Spleen (tissue), 11 donors: ENCODE data around the gene PPP1R12B. TPM values are rescaled to one million over a fixed set of nuclear protein-coding genes. Genes with fewer than 3 reads are reported as not detected.
A peak's percentile ranks its signal among the peaks of the same experiment; 100 is the strongest.
"Not testable (repeated sequence)": the region's sequence is repeated elsewhere in the genome, so short reads cannot be mapped to it uniquely, and the experiment has no call there.

Experiments used
- DNase-seq: peaks from one replicate; pipeline ENCODE4 v3.0.0-alpha.2; 2020
- H3K27ac ChIP-seq, 8 donors: fragments of 200-600 bp; sonication (generic) in 7 of 8; 1 replicate in 4 of 8; 2 replicates in 4 of 8; pipeline versions ENCODE4 v1.5.0 to v1.8.0; 2016 to 2021; ENCODE audit warnings: inconsistent platforms in 4 of 8, mild to moderate bottlenecking in 4 of 8, moderate library complexity in 1 of 8
- H3K27me3 ChIP-seq, 7 donors: fragments of 200-600 bp; sonication (generic) in 6 of 7; replicated peaks in 1 of 7; 1 replicate in 4 of 7; 2 replicates in 3 of 7; pipeline versions ENCODE4 v1.5.0 to v1.8.0; 2016 to 2021; ENCODE audit warnings: inconsistent platforms in 3 of 7, mild to moderate bottlenecking in 1 of 7
- H3K36me3 ChIP-seq, 6 donors: fragments of 200-600 bp; sonication (generic) in 5 of 6; 1 replicate in 4 of 6; 2 replicates in 2 of 6; pipeline versions ENCODE4 v1.5.0 to v1.8.0; 2016 to 2021; ENCODE audit warnings: inconsistent platforms in 2 of 6
- H3K4me1 ChIP-seq, 6 donors: fragments of 200-600 bp; sonication (generic) in 5 of 6; 1 replicate in 3 of 6; 2 replicates in 3 of 6; pipeline versions ENCODE4 v1.5.0 to v1.8.0; 2016 to 2021; ENCODE audit warnings: inconsistent platforms in 3 of 6
- H3K4me3 ChIP-seq, 8 donors: fragments of 200-600 bp; sonication (generic) in 7 of 8; 1 replicate in 4 of 8; 2 replicates in 4 of 8; pipeline versions ENCODE4 v1.5.0 to v1.8.0; 2016 to 2021; ENCODE audit warnings: inconsistent platforms in 4 of 8, mild to moderate bottlenecking in 4 of 8, moderate library complexity in 2 of 8
- H3K9me3 ChIP-seq, 8 donors: fragments of 200-600 bp; sonication (generic) in 7 of 8; 1 replicate in 4 of 8; 2 replicates in 4 of 8; pipeline versions ENCODE4 v1.5.0 to v1.8.0; 2016 to 2021; ENCODE audit warnings: inconsistent platforms in 4 of 8
- CTCF ChIP-seq, 11 experiments: fragments of 200-600 bp in 7 of 11; fragments of 450-650 bp in 4 of 11; sonication (generic) in 4 of 11; IDR thresholded peaks in 8 of 11; conservative IDR thresholded peaks in 3 of 11; 1 replicate in 7 of 11; 2 replicates in 4 of 11; pipeline versions ENCODE4 v1.4.0 to v1.8.0; 2016 to 2021; ENCODE audit warnings: antibody characterized with exemption in 11 of 11, inconsistent platforms in 4 of 11, mild to moderate bottlenecking in 1 of 11
- POLR2A ChIP-seq, 3 donors: fragments of 450-650 bp; IDR thresholded peaks; one replicate each; pipeline ENCODE4 v1.5.1; 2017; ENCODE audit warnings: antibody characterized with exemption in 3 of 3, mild to moderate bottlenecking in 1 of 3
- WGBS, 5 donors: extraction: QIAGEN DNeasy Blood & Tissue Kit in 3 of 5; methylation state at CpG; one replicate each; pipeline versions ENCODE4 v1.1.5 to v1.1.7; 2013 to 2018; 5-methylcytosine and 5-hydroxymethylcytosine counted together
- intact Hi-C: fragments of 100-400 bp; cut with DNase I; formaldehyde crosslinking; loops from one replicate; pipeline ENCODE4 v1.15.0; 2023; ENCODE audit warnings: low total_unique reads
- polyA plus RNA-seq, 3 donors: library from polyadenylated mRNA; stranded (reverse); fragments of 200-250 nt; gene quantifications; one replicate each; pipeline ENCODE4 v1.2.1, GENCODE V29; 2013
- total RNA-seq, 7 donors: library from RNA; depleted of rRNA in 3 of 7; stranded (reverse); fragments of >200 nt in 3 of 7; fragmentation: NEBNext Ultra II Directional in 4 of 7; extraction: Animal tissue kit (Norgen Biotek cat#: 25700) in 4 of 7; gene quantifications; one replicate each; pipeline versions ENCODE4 v1.1.0 to v1.2.1, GENCODE V29; 2016 to 2021
- donor health status: healthy with polysubstance abuse.
- donor health status: DM: no; HTN: no; CAD: no; lungs with moderate emphysema.
- donor health status: DM: no; HTN: no; CAD: no.
- donor health status: Bipolar disorder and iron deficiency.
- donor health status: healthy.
- donor health status: DM: no; HTN: no; CAD: no.
- donor health status: DM: yes; HTN: yes; CAD: no.

The PPP1R12B gene
- total and polyA plus RNA-seq, 10 donors, result 2.4 to 124 (median 73.7) TPM

GRCh38 chr1:202508863-202509262 is 160.4 kb downstream of the PPP1R12B start:
- WGBS, 5 donors, result 78 to 94% (median 91%) methylated on average over 6 of the region's 6 CpGs
- H3K27ac ChIP-seq, result peak overlapping the region in 2 of 8 donors; percentile 0 to 21
- intact Hi-C loops, result loop anchor here (10.0 kb wide), 1 partner anchor 56 kb away; no protein-coding TSS in a partner anchor

DNA sequence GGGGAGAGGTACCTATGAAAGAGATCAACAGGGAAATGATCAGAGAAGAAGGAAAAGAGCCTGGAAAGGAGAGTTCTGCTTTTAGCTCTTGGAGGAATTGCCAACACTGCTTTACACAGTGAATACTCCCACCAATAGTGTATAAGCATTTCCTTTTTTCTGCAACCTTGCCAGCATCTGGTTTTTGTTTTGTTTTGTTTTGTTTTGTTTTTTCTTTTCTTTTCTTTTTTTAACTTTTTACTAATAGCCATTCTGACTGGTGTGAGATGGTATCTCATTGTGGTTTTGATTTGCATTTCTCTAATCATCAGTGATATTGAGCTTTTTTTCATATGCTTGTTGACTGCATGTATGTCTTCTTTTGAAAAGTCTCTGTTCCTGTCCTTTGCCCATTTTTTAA is 165.4 kb downstream of the PPP1R12B start:
- Histone ChIP-seq H3K4me1 (peaks cover 0 to 12% (median 0%) of the 10 kb centered on the region in 6 donors), H3K36me3 (peaks cover 0 to 14% (median 0%) of the 10 kb centered on the region in 6 donors)
- DNase-seq, H3K9me3 ChIP-seq, intact Hi-C loops, H3K27ac ChIP-seq, H3K27me3 ChIP-seq, H3K4me3 ChIP-seq: not testable (repeated sequence)

More at GRCh38 chr1:202508863-202509262, 160.4 kb downstream of the PPP1R12B start:
- not testable (repeated sequence) for H3K9me3 ChIP-seq, H3K4me3 ChIP-seq, H3K27me3 ChIP-seq, DNase-seq, H3K4me1 ChIP-seq
- H3K36me3 ChIP-seq, result peaks cover 0 to 37% (median 2%) of the 10 kb centered on the region in 6 donors

DNA sequence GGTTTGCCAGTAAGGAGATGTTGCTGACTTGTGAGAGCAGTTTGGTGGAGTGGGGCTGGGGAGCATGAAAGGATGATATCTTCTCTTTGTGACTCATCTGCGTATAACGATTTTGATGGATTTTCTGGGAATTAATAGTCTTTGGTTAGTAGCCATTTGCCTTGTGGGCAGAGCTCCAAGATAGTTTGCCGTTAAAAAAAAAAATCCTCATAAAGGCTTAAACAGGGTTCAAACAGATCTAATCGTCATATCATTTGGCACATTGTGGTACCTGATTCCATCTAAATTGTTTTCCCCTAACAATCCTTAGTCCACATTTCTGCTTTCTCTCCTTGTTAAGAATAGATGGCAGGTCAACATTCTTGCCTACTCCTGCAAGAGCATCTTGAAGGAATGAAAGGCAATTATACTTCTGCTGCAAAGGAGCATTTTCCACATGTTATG is 168.0 kb downstream of the PPP1R12B start:
- Histone ChIP-seq H3K27me3 (no peaks in the 10 kb centered on the region), H3K4me1 (peaks cover 0 to 29% (median 0%) of the 10 kb centered on the region in 6 donors), H3K27ac (no peak overlapping the region), H3K4me3 (no peak overlapping the region), H3K36me3 (peaks cover 0 to 14% (median 0%) of the 10 kb centered on the region in 6 donors), H3K9me3 (no peaks in the 10 kb centered on the region)
- WGBS, 5 donors, result 80 to 94% (median 89%) methylated on average over 4 of the region's 4 CpGs
- no peak for TF ChIP-seq CTCF (IDR thresholded peaks at IDR 0.05 in 8 of 11, conservative IDR thresholded peaks at IDR 0.05 in 3 of 11)
- TF ChIP-seq POLR2A (IDR thresholded peaks at IDR 0.05), result no peak
- DNase-seq, result no peak
- intact Hi-C loops, result no loop called here

GRCh38 chr1:202517146-202517545 is 168.6 kb downstream of the PPP1R12B start:
- H3K27ac ChIP-seq, H3K27me3 ChIP-seq, DNase-seq, intact Hi-C loops, H3K36me3 ChIP-seq, H3K9me3 ChIP-seq, H3K4me3 ChIP-seq: not testable (repeated sequence)
- peaks cover 0 to 33% (median 0%) of the 10 kb centered on the region in 6 donors for H3K4me1 ChIP-seq
- 65 to 74% (median 70%) methylated on average over 1 of the region's 1 CpG for WGBS, 5 donors

DNA sequence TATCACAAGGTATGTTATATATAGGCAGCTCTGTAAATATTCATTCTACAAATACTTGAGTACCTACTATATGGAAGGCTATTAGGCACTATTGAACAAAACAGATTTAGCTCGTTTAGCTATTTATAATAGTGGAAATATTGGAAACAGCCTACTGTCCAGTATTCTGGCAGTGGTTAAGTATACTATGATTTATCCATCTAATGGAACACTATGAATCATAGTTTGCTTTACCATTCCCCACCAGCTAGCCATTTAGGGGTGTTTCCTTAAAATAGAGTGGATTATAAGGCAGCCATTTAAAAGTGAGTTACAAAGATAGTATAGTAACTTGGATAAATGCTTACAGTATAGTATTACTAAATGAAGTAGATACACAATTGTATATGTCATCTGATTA is 169.7 kb downstream of the PPP1R12B start:
- H3K36me3 ChIP-seq, H3K27ac ChIP-seq, intact Hi-C loops, DNase-seq, H3K4me3 ChIP-seq, H3K27me3 ChIP-seq, H3K9me3 ChIP-seq: not testable (repeated sequence)
- H3K4me1 ChIP-seq, result peaks cover 0 to 33% (median 0%) of the 10 kb centered on the region in 6 donors
- 92 to 97% (median 94%) methylated on average over 1 of the region's 1 CpG for WGBS, 5 donors

DNA sequence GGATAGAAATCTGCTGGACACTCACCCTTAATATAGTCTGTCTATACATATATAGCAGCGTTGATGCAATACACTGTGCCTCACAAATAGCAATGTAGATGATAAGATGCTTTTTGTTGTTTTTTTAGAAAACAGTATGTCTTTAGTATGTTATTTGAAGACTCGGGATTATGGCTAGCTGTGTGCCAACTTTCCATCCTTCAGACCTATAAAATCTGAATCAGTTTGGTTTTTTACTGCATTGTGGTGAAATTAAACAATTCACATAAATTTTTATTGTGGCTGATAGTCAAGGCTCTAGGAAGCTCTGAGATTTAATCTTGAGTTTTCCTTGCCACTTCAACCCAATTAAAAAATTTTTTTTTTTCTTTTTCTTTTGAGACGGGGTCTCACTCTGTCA is 170.4 kb downstream of the PPP1R12B start:
- H3K36me3 ChIP-seq, H3K27ac ChIP-seq, H3K4me3 ChIP-seq, DNase-seq, intact Hi-C loops, H3K9me3 ChIP-seq, H3K27me3 ChIP-seq: not testable (repeated sequence)
- peaks cover 0 to 31% (median 0%) of the 10 kb centered on the region in 6 donors for H3K4me1 ChIP-seq
- WGBS, 5 donors, result 91 to 98% (median 94%) methylated on average over 3 of the region's 3 CpGs

- H3K4me1 ChIP-seq, result peaks cover 0 to 27% (median 0%) of the 10 kb centered on the region in 6 donors
- H3K4me3 ChIP-seq, H3K27me3 ChIP-seq, intact Hi-C loops, H3K9me3 ChIP-seq, DNase-seq, H3K36me3 ChIP-seq: not testable (repeated sequence)
- H3K27ac ChIP-seq, result peak overlapping the region in 3 of 8 donors; percentile 10 to 30 (median 15)
Observed at GRCh38 chr1:202520129-202520856, 171.8 kb downstream of the PPP1R12B start.

DNA sequence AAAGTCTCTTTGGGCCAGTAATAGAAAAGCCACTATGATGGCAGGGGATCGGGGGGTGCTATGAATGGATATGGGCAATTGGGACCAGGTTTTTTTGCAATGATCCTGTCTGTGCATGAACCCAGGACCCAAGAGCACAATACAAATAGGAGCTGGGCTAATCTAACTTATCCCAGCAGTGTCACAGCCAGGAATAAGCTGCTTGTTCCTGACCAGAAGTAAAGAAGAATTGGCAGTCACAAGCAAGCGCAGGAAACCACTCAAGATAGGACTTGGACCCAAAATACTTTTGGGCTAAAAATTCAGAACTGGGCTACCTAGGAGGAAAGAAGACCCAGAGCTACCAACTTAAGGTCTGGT is 172.3 kb downstream of the PPP1R12B start:
- WGBS, 5 donors, result 93 to 100% (median 95%) methylated on average over 2 of the region's 2 CpGs
- H3K36me3 ChIP-seq, H3K9me3 ChIP-seq, intact Hi-C loops, H3K4me3 ChIP-seq, H3K27me3 ChIP-seq, DNase-seq: not testable (repeated sequence)
- peak overlapping the region in 3 of 8 donors; percentile 10 to 30 (median 15) for H3K27ac ChIP-seq
- H3K4me1 ChIP-seq, result peaks cover 0 to 27% (median 0%) of the 10 kb centered on the region in 6 donors

DNA sequence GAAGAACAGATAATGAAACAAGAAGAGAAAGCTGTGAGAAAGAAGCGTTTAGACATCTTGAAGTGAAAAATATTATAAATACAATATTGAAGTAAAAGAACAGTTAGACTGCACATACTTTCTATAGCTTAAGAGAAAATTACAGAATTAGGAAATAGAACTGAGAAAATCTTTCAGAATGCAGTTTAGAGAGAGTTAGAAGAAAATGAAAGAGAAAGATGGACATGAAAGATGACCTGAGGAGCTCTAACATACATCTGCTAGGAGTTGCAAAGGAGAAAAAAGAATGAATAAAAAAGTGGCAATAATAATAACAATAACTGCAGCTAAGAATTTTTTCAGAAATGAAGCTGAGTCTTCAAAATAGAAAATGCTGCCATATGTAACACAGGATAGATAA is 173.0 kb downstream of the PPP1R12B start:
- DNase-seq, H3K36me3 ChIP-seq, intact Hi-C loops, H3K4me3 ChIP-seq, H3K27me3 ChIP-seq, H3K9me3 ChIP-seq: not testable (repeated sequence)
- H3K27ac ChIP-seq, result peak overlapping the region in 1 of 8 donors; percentile 10
- WGBS, 5 donors, result 82 to 94% (median 88%) methylated on average over 1 of the region's 1 CpG
- peaks cover 0 to 27% (median 0%) of the 10 kb centered on the region in 6 donors for H3K4me1 ChIP-seq
